AG04450 (cell line): ENCODE data around the gene PDZRN3. TPM values are rescaled to one million over a fixed set of nuclear protein-coding genes. Genes with fewer than 3 reads are reported as not detected.

Experiments used
- CTCF ChIA-PET: fragments of 300-600, 350-600 bp; formaldehyde crosslinking; extraction: SDS; loops from one replicate; lab custom pipeline; 2022; ENCODE audit warnings: antibody characterized with exemption, inconsistent platforms; lab: Charles Lee
- POLR2A ChIA-PET: fragments of 350-600 bp; formaldehyde crosslinking; extraction: SDS; loops from one replicate; lab custom pipeline; 2021; ENCODE audit warnings: antibody characterized with exemption, inconsistent platforms; lab: Yijun Ruan, JAX
- DNase-seq: peaks from one replicate; pipeline ENCODE4 v3.0.0-alpha.2; 2011; ENCODE audit warnings: low read depth, low spot score
- H3K27ac ChIP-seq: one replicate; pipeline ENCODE4 v1.5.1; 2012; ENCODE audit warnings: low read depth, low read length, control low read depth
- H3K27me3 ChIP-seq: one replicate; pipeline ENCODE4 v1.6.0; 2012; ENCODE audit warnings: low read length; ENCODE audit not compliant: control insufficient read depth, insufficient read depth
- H3K4me3 ChIP-seq: 2 replicates; pipeline ENCODE4 v1.5.1; 2011; ENCODE audit warnings: mild to moderate bottlenecking, low read depth, low read length, control low read depth
- H3K9me3 ChIP-seq: 2 replicates; pipeline ENCODE4 v1.5.1; 2012; ENCODE audit warnings: low read length; ENCODE audit not compliant: control insufficient read depth, insufficient read depth
- CTCF ChIP-seq: IDR thresholded peaks from 2 replicates; pipeline ENCODE4 v1.5.1; 2011; ENCODE audit warnings: low read depth, low read length, control low read depth, inconsistent platforms
- polyA plus RNA-seq: library from polyadenylated mRNA; depleted of rRNA; stranded (reverse); fragments of >200 nt; gene quantifications from 2 replicates; pipeline ENCODE4 v1.2.3, GENCODE V29; 2011

PDZRN3 gene
- polyA plus RNA-seq, 1 experiment: 14.7 TPM

- Histone ChIP-seq H3K27ac (peak overlapping the region; percentile 91), H3K9me3 (no peaks in the 10 kb centered on the region), H3K4me3 (no peak overlapping the region), H3K27me3 (no peaks in the 10 kb centered on the region)
- TF ChIP-seq CTCF: no peak
- peak; percentile 83 for DNase-seq
- CTCF ChIA-PET: interaction anchor here (0.5 to 1.8 kb wide), 2 partner anchors 33 to 337 kb away, joined by 3 to 6 read pairs; no protein-coding TSS in a partner anchor
- POLR2A ChIA-PET: interaction anchor here (0.6 to 1.1 kb wide), 5 partner anchors 23 to 513 kb away, joined by 3 to 10 read pairs (median 3); partner anchors contain the start of gene PDZRN3
Measured at GRCh38 chr3:73511571-73512525, 112.9 kb downstream of the PDZRN3 start.

- DNase-seq: no peak
- ChIA-PET CTCF (interaction anchor here (1.2 to 1.3 kb wide), 2 partner anchors 112 to 256 kb away, joined by 3 read pairs; no protein-coding TSS in a partner anchor), POLR2A (interaction anchor here (1.2 to 1.4 kb wide), 2 partner anchors 37 to 114 kb away, joined by 3 to 8 read pairs; partner anchors contain the start of gene PDZRN3)
- no peaks in the 10 kb centered on the region for H3K27me3 ChIP-seq
- TF ChIP-seq CTCF: no peak
- peak overlapping the region; percentile 91 for H3K27ac ChIP-seq
- H3K4me3 ChIP-seq: no peak overlapping the region
- no peaks in the 10 kb centered on the region for H3K9me3 ChIP-seq
Measured at GRCh38 chr3:73510784-73511183, 114.0 kb downstream of the PDZRN3 start.

- H3K27ac ChIP-seq: peak overlapping the region; percentile 65
- ChIA-PET CTCF (interaction anchor here (1.2 to 1.3 kb wide), 2 partner anchors 113 to 257 kb away, joined by 3 read pairs; no protein-coding TSS in a partner anchor), POLR2A (interaction anchor here (1.2 to 1.4 kb wide), 2 partner anchors 37 to 115 kb away, joined by 3 to 8 read pairs; partner anchors contain the start of gene PDZRN3)
- no peaks in the 10 kb centered on the region for H3K27me3 ChIP-seq
- no peak for TF ChIP-seq CTCF
- H3K4me3 ChIP-seq: no peak overlapping the region
- H3K9me3 ChIP-seq: no peaks in the 10 kb centered on the region
- no peak for DNase-seq
Measured at GRCh38 chr3:73510334-73510733, 114.4 kb downstream of the PDZRN3 start.

GRCh38 chr3:73509816-73510215 is 114.9 kb downstream of the PDZRN3 start:
- Histone ChIP-seq H3K4me3 (no peak overlapping the region), H3K9me3 (no peaks in the 10 kb centered on the region), H3K27ac (peak overlapping the region; percentile 65), H3K27me3 (no peaks in the 10 kb centered on the region)
- DNase-seq: peak; percentile 43
- CTCF ChIA-PET: interaction anchor here (1.2 to 1.3 kb wide), 2 partner anchors 113 to 257 kb away, joined by 3 read pairs; no protein-coding TSS in a partner anchor
- POLR2A ChIA-PET: interaction anchor here (1.2 to 1.4 kb wide), 2 partner anchors 38 to 115 kb away, joined by 3 to 8 read pairs; partner anchors contain the start of gene PDZRN3
- TF ChIP-seq CTCF: no peak
